Endothelial cell (in vitro differentiated cells): ENCODE data around the gene FUT9. TPM values are rescaled to one million over a fixed set of nuclear protein-coding genes. Genes with fewer than 3 reads are reported as not detected.
"Not testable (repeated sequence)": the region's sequence is repeated elsewhere in the genome, so short reads cannot be mapped to it uniquely, and the experiment has no call there.

Experiments
- DNase-seq: peaks from one replicate; pipeline ENCODE4 v3.0.0; 2021; ENCODE audit warnings: low spot score
- H3K27ac Mint-ChIP-seq: one replicate; pipeline ENCODE4 v1.8.0; 2021; ENCODE audit warnings: mixed read lengths, inconsistent platforms; ENCODE audit not compliant: unreplicated experiment
- H3K27me3 Mint-ChIP-seq: one replicate; pipeline ENCODE4 v1.8.0; 2021; ENCODE audit warnings: mild to moderate bottlenecking, moderate library complexity, mixed read lengths, inconsistent platforms; ENCODE audit not compliant: unreplicated experiment
- H3K36me3 Mint-ChIP-seq: one replicate; pipeline ENCODE4 v1.8.0; 2021; ENCODE audit warnings: mild to moderate bottlenecking, low read depth, mixed read lengths, inconsistent platforms; ENCODE audit not compliant: unreplicated experiment
- H3K4me1 Mint-ChIP-seq: one replicate; pipeline ENCODE4 v1.8.0; 2021; ENCODE audit warnings: mild to moderate bottlenecking, mixed read lengths, inconsistent platforms; ENCODE audit not compliant: unreplicated experiment
- H3K4me3 Mint-ChIP-seq: one replicate; pipeline ENCODE4 v1.8.0; 2021; ENCODE audit warnings: mild to moderate bottlenecking, mixed read lengths, inconsistent platforms; ENCODE audit not compliant: unreplicated experiment
- H3K9me3 Mint-ChIP-seq: one replicate; pipeline ENCODE4 v1.8.0; 2021; ENCODE audit warnings: mixed read lengths, inconsistent platforms; ENCODE audit not compliant: unreplicated experiment
- CTCF ChIP-seq: fragments of 200-600 bp; sonication (generic); IDR thresholded peaks from one replicate; pipeline ENCODE4 v1.5.0; 2021; ENCODE audit warnings: antibody characterized with exemption; ENCODE audit not compliant: unreplicated experiment
- total RNA-seq: library from RNA; stranded (reverse); fragmentation: NEBNext Ultra II Directional; extraction: Animal tissue kit (Norgen Biotek cat#: 25700); gene quantifications from one replicate; pipeline ENCODE4 v1.2.1, GENCODE V29; 2021; ENCODE audit not compliant: unreplicated experiment

FUT9 gene
- total RNA-seq, 1 donor from 2014 or later, result 5.7 TPM

DNA sequence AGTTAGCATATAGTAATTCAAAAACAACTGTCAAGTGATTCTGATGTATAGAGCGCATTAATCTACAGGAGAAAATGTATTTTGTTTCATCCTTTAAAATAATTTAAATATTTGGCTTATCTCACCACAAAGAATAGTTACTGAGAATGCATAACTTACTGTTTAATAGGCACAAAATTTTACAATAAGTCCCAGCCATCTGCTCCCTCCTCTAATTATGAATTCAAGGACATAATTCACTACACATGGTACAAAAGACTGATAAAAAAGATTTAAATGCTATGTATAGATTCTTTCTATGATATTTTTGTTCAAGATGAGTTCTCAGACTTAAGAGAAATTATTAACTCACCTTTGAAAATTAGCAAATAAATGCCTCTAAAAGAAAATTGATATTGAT, 242.0 kb downstream of the FUT9 start:
- H3K9me3 Mint-ChIP-seq, result no peaks in the 10 kb centered on the region
- DNase-seq, result no peak
- H3K36me3 Mint-ChIP-seq, result peaks cover 7% of the 10 kb centered on the region
- peaks cover 4% of the 10 kb centered on the region for H3K27me3 Mint-ChIP-seq
- H3K4me1 Mint-ChIP-seq, result no peaks in the 10 kb centered on the region
- TF ChIP-seq CTCF, result no peak
- H3K27ac Mint-ChIP-seq, result no peak overlapping the region
- no peak overlapping the region for H3K4me3 Mint-ChIP-seq

- H3K4me1 Mint-ChIP-seq, DNase-seq, H3K9me3 Mint-ChIP-seq, H3K27ac Mint-ChIP-seq, H3K27me3 Mint-ChIP-seq, H3K4me3 Mint-ChIP-seq, H3K36me3 Mint-ChIP-seq: not testable (repeated sequence)
Measured at GRCh38 chr6:96260787-96261430, 245.1 kb downstream of the FUT9 start.
